Testis (tissue), 3 donors: Measurements from ENCODE around the gene CEP57. TPM values are rescaled to one million over a fixed set of nuclear protein-coding genes. Genes with fewer than 3 reads are reported as not detected.

Experiments
- DNase-seq: peaks from one replicate; pipeline ENCODE4 v3.0.0-alpha.2; 2019
- H3K27ac ChIP-seq, 2 donors: fragments of 200-600 bp; sonication (generic); one replicate each; pipeline ENCODE4 v1.5.1; 2019
- H3K27me3 ChIP-seq: fragments of 200-600 bp; sonication (generic); one replicate; pipeline ENCODE4 v1.5.1; 2019
- H3K36me3 ChIP-seq: fragments of 200-600 bp; sonication (generic); one replicate; pipeline ENCODE4 v1.5.1; 2017; ENCODE audit warnings: low read depth; ENCODE audit errors: missing control alignments
- H3K4me1 ChIP-seq: fragments of 200-600 bp; sonication (generic); one replicate; pipeline ENCODE4 v1.5.1; 2019
- H3K4me3 ChIP-seq, 2 donors: fragments of 200-600 bp; sonication (generic); one replicate each; pipeline ENCODE4 v1.5.1; 2017 to 2019
- H3K9me3 ChIP-seq: fragments of 200-600 bp; sonication (generic); one replicate; pipeline ENCODE4 v1.5.1; 2017
- POLR2A ChIP-seq: fragments of 450-650 bp; IDR thresholded peaks from one replicate; pipeline ENCODE4 v1.6.1; 2017; ENCODE audit warnings: antibody characterized with exemption, mild to moderate bottlenecking, moderate library complexity
- WGBS, 2 donors: methylation state at CpG; one replicate each; pipeline ENCODE4 v1.1.5; 2018; 5-methylcytosine and 5-hydroxymethylcytosine counted together
- intact Hi-C: fragments of 100-400 bp; cut with DNase I; formaldehyde crosslinking; loops from one replicate; pipeline ENCODE4 v1.15.1; 2023; ENCODE audit warnings: low total_unique reads
- polyA plus RNA-seq: library from polyadenylated mRNA; stranded (reverse); fragments of 350-450 nt; fragmentation: Illumina TruSeq; extraction: RNeasy Lipid Tissue Mini Kit (QIAGEN cat#74804); gene quantifications from one replicate; pipeline ENCODE4 v1.2.3, GENCODE V29; 2014; ENCODE audit warnings: low read depth, low replicate concordance; ENCODE audit not compliant: insufficient read depth
- total RNA-seq, 2 donors: library from RNA; depleted of rRNA; stranded (reverse); fragments of >200 nt; gene quantifications; one replicate each; pipeline ENCODE4 v1.2.3, GENCODE V29; 2016
- TF ChIP-seq, protein P1 (sequence below), 3 experiments: fragments of 450-650 bp in 2 of 3; fragments of 200-600 bp in 1 of 3; sonication (generic) in 1 of 3; IDR thresholded peaks; one replicate each; pipeline ENCODE4 v1.5.1; 2016 to 2019; ENCODE audit warnings: antibody characterized with exemption in 3 of 3, mild to moderate bottlenecking in 2 of 3, moderate library complexity in 1 of 3

CEP57 gene
- total and polyA plus RNA-seq, 3 donors from 2014 or later, result 52.5 to 69.3 (median 56.8) TPM

- intact Hi-C loops, result no loop called here
These were observed 3.8 kb downstream of the CEP57 start for GRCh38 chr11:95794086-95794485.

GRCh38 chr11:95795627-95796295 is 5.5 kb downstream of the CEP57 start:
- WGBS, 2 donors, result 74 to 90% methylated on average over 3 of the region's 3 CpGs
- TF ChIP-seq, protein P1, sequence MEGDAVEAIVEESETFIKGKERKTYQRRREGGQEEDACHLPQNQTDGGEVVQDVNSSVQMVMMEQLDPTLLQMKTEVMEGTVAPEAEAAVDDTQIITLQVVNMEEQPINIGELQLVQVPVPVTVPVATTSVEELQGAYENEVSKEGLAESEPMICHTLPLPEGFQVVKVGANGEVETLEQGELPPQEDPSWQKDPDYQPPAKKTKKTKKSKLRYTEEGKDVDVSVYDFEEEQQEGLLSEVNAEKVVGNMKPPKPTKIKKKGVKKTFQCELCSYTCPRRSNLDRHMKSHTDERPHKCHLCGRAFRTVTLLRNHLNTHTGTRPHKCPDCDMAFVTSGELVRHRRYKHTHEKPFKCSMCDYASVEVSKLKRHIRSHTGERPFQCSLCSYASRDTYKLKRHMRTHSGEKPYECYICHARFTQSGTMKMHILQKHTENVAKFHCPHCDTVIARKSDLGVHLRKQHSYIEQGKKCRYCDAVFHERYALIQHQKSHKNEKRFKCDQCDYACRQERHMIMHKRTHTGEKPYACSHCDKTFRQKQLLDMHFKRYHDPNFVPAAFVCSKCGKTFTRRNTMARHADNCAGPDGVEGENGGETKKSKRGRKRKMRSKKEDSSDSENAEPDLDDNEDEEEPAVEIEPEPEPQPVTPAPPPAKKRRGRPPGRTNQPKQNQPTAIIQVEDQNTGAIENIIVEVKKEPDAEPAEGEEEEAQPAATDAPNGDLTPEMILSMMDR (IDR thresholded peaks at IDR 0.05), result no peak
- no peak for TF ChIP-seq POLR2A
- Histone ChIP-seq H3K36me3 (no peaks in the 10 kb centered on the region), H3K4me1 (peaks cover 10% of the 10 kb centered on the region), H3K4me3 (no peak overlapping the region), H3K27me3 (no peaks in the 10 kb centered on the region), H3K9me3 (no peaks in the 10 kb centered on the region), H3K27ac (no peak overlapping the region)
- DNase-seq, result no peak
- intact Hi-C loops, result no loop called here

More at GRCh38 chr11:95794086-95794485, 3.8 kb downstream of the CEP57 start:
- Histone ChIP-seq H3K27me3 (no peaks in the 10 kb centered on the region), H3K36me3 (no peaks in the 10 kb centered on the region), H3K4me1 (peaks cover 10% of the 10 kb centered on the region), H3K4me3 (no peak overlapping the region), H3K27ac (no peak overlapping the region), H3K9me3 (no peaks in the 10 kb centered on the region)
- 86% methylated on average over 5 of the region's 5 CpGs for WGBS, 2 donors
- TF ChIP-seq, protein P1 (IDR thresholded peaks at IDR 0.05), result no peak
- no peak for TF ChIP-seq POLR2A
- no peak for DNase-seq

- no peaks in the 10 kb centered on the region for H3K9me3 ChIP-seq
- DNase-seq, result no peak
- intact Hi-C loops, result no loop called here
- no peak overlapping the region for H3K4me3 ChIP-seq
- H3K36me3 ChIP-seq, result no peaks in the 10 kb centered on the region
- TF ChIP-seq, protein P1 (IDR thresholded peaks at IDR 0.05), result no peak
- TF ChIP-seq POLR2A, result no peak
- WGBS, 2 donors, result 89 to 98% methylated on average over 4 of the region's 4 CpGs
- H3K27me3 ChIP-seq, result no peaks in the 10 kb centered on the region
- peaks cover 7% of the 10 kb centered on the region for H3K4me1 ChIP-seq
- H3K27ac ChIP-seq, result no peak overlapping the region
These were observed 6.2 kb downstream of the CEP57 start for GRCh38 chr11:95796501-95796900.

GRCh38 chr11:95799546-95799945 is 9.2 kb downstream of the CEP57 start:
- no peaks in the 10 kb centered on the region for H3K36me3 ChIP-seq
- TF ChIP-seq, protein P1 (IDR thresholded peaks at IDR 0.05), result no peak
- intact Hi-C loops, result no loop called here
- no peak overlapping the region for H3K27ac ChIP-seq
- DNase-seq, result no peak
- no peaks in the 10 kb centered on the region for H3K27me3 ChIP-seq
- H3K4me1 ChIP-seq, result no peaks in the 10 kb centered on the region
- no peak overlapping the region for H3K4me3 ChIP-seq
- H3K9me3 ChIP-seq, result no peaks in the 10 kb centered on the region
- WGBS, 2 donors, result 94 to 96% methylated on average over 1 of the region's 1 CpG

- DNase-seq, result no peak
- no peaks in the 10 kb centered on the region for H3K27me3 ChIP-seq
- WGBS, 2 donors, result 87 to 92% methylated on average over 12 of the region's 12 CpGs
- no peak overlapping the region for H3K27ac ChIP-seq
- H3K9me3 ChIP-seq, result no peaks in the 10 kb centered on the region
- no peaks in the 10 kb centered on the region for H3K4me1 ChIP-seq
- no peaks in the 10 kb centered on the region for H3K36me3 ChIP-seq
- TF ChIP-seq, protein P1 (IDR thresholded peaks at IDR 0.05), result no peak
- no peak for TF ChIP-seq POLR2A
- intact Hi-C loops, result no loop called here
- H3K4me3 ChIP-seq, result no peak overlapping the region
These were observed 10.1 kb downstream of the CEP57 start for GRCh38 chr11:95800438-95800837.
